Subcutaneous abdominal adipose tissue (tissue), 5 donors: ENCODE measurements around the gene BTC.

Experiments
- H3K27ac ChIP-seq: one replicate; pipeline ENCODE4 v1.7.0; 2013; ENCODE audit warnings: low read depth, mild to moderate bottlenecking, inconsistent platforms, low read length, moderate library complexity
- H3K27me3 ChIP-seq, 5 donors: one replicate each; pipeline ENCODE4 v1.7.0; 2013; ENCODE audit warnings: low read length in 5 of 5, inconsistent platforms in 1 of 5; ENCODE audit not compliant: control insufficient read depth in 5 of 5, insufficient read depth in 4 of 5
- H3K36me3 ChIP-seq, 5 donors: one replicate each; pipeline ENCODE4 v1.7.0; 2013; ENCODE audit warnings: low read length in 5 of 5; ENCODE audit not compliant: control insufficient read depth in 5 of 5, insufficient read depth in 5 of 5
- H3K4me1 ChIP-seq, 5 donors: one replicate each; pipeline ENCODE4 v1.7.0; 2013; ENCODE audit warnings: low read length in 5 of 5, mild to moderate bottlenecking in 3 of 5, moderate library complexity in 1 of 5; ENCODE audit not compliant: control insufficient read depth in 5 of 5, insufficient read depth in 5 of 5
- H3K4me3 ChIP-seq, 5 donors: one replicate each; pipeline ENCODE4 v1.7.0; 2013; ENCODE audit warnings: low read length in 5 of 5, low read depth in 1 of 5
- H3K9ac ChIP-seq, 5 donors: one replicate each; pipeline ENCODE4 v1.7.0; 2013; ENCODE audit warnings: low read length in 5 of 5, mild to moderate bottlenecking in 4 of 5, moderate library complexity in 3 of 5
- H3K9me3 ChIP-seq, 5 donors: one replicate each; pipeline ENCODE4 v1.7.0; 2013; ENCODE audit warnings: low read length in 5 of 5; ENCODE audit not compliant: control insufficient read depth in 5 of 5
- donor health status: healthy.
- donor health status: healthy.
- donor health status: healthy.
- donor health status: healthy.
- donor health status: healthy.

Gene BTC

GRCh38 chr4:74800310-74800709 is 6.0 kb upstream of the BTC start:
- H3K27ac ChIP-seq: no peak overlapping the region
- H3K27me3 ChIP-seq: no peaks in the 10 kb centered on the region
- no peaks in the 10 kb centered on the region for H3K9me3 ChIP-seq
- no peak overlapping the region for H3K4me3 ChIP-seq
- no peaks in the 10 kb centered on the region for H3K4me1 ChIP-seq
- no peaks in the 10 kb centered on the region for H3K36me3 ChIP-seq
- no peak overlapping the region for H3K9ac ChIP-seq

- H3K4me1 ChIP-seq: peaks cover 0 to 17% (median 17%) of the 10 kb centered on the region in 5 donors
- no peak overlapping the region for H3K4me3 ChIP-seq
- H3K27me3 ChIP-seq: no peaks in the 10 kb centered on the region
- no peak overlapping the region for H3K9ac ChIP-seq
- no peaks in the 10 kb centered on the region for H3K36me3 ChIP-seq
- no peak overlapping the region for H3K27ac ChIP-seq
- no peaks in the 10 kb centered on the region for H3K9me3 ChIP-seq
Observed at GRCh38 chr4:74796631-74797030, 2.3 kb upstream of the BTC start.

GRCh38 chr4:74793757-74794381 is 454 bp downstream of the BTC start:
- H3K4me1 ChIP-seq: peaks cover 0 to 17% (median 17%) of the 10 kb centered on the region in 5 donors
- peaks cover 0 to 2% (median 0%) of the 10 kb centered on the region in 5 donors for H3K27me3 ChIP-seq
- H3K9ac ChIP-seq: peak overlapping the region in 4 of 5 donors; percentile 57 to 82 (median 74)
- H3K27ac ChIP-seq: peak overlapping the region; percentile 55
- H3K4me3 ChIP-seq: peak overlapping the region; percentile 65 to 79 (median 70)
- no peaks in the 10 kb centered on the region for H3K9me3 ChIP-seq
- H3K36me3 ChIP-seq: no peaks in the 10 kb centered on the region

GRCh38 chr4:74790652-74791051 is 3.7 kb downstream of the BTC start:
- Histone ChIP-seq H3K4me1 (peaks cover 0 to 17% (median 17%) of the 10 kb centered on the region in 5 donors), H3K36me3 (no peaks in the 10 kb centered on the region), H3K9me3 (no peaks in the 10 kb centered on the region), H3K27ac (no peak overlapping the region), H3K4me3 (no peak overlapping the region), H3K27me3 (peaks cover 0 to 2% (median 0%) of the 10 kb centered on the region in 5 donors), H3K9ac (no peak overlapping the region)

DNA sequence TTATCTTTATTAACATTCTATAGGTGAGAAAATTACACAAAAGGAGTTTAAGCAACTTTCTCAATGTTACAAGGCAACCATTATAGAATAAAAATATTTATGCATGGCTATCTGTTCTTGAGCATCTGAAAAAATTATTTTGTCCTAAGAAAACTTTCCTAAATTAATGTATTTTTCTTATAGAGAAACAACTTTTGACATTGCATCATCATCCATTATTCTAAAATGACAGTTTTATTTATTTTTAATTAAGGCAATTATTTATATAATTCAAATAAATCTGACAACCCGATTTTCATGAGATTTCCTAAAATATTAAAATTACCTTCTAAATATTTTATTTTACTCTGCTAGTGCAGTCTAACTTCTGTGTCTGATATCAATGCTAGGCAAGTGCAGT is 4.8 kb downstream of the BTC start:
- H3K9me3 ChIP-seq: no peaks in the 10 kb centered on the region
- H3K9ac ChIP-seq: no peak overlapping the region
- no peaks in the 10 kb centered on the region for H3K36me3 ChIP-seq
- H3K4me1 ChIP-seq: peaks cover 0 to 13% (median 12%) of the 10 kb centered on the region in 5 donors
- peaks cover 0 to 2% (median 0%) of the 10 kb centered on the region in 5 donors for H3K27me3 ChIP-seq
- H3K4me3 ChIP-seq: no peak overlapping the region
- no peak overlapping the region for H3K27ac ChIP-seq

GRCh38 chr4:74777531-74777930 is 16.8 kb downstream of the BTC start:
- Histone ChIP-seq H3K4me1 (no peaks in the 10 kb centered on the region), H3K9ac (no peak overlapping the region), H3K27ac (no peak overlapping the region), H3K27me3 (no peaks in the 10 kb centered on the region), H3K9me3 (peaks cover 0 to 2% (median 0%) of the 10 kb centered on the region in 5 donors), H3K4me3 (no peak overlapping the region), H3K36me3 (no peaks in the 10 kb centered on the region)

DNA sequence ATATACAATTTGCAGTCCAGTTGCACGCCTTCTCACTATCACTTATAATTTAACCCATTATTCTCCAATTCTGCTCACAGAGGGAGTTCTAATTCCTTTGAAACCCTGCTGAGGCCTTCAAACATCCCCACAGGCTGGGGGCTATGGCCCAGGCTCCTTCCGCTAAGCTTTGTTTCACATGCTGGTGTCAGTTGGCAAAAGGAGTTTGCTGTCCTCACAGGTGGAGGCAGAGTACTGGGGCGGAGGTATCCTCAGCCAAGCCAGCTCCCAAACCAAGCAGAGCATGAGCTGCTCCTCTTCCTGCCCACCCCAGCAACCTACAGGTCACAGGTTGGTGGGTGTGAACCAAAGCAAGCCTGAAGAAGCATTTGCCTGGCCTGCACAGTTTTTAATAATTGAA is 21.5 kb downstream of the BTC start:
- H3K4me1 ChIP-seq: peaks cover 0 to 4% (median 0%) of the 10 kb centered on the region in 5 donors
- H3K9me3 ChIP-seq: no peaks in the 10 kb centered on the region
- H3K27me3 ChIP-seq: no peaks in the 10 kb centered on the region
- H3K4me3 ChIP-seq: no peak overlapping the region
- no peak overlapping the region for H3K27ac ChIP-seq
- no peaks in the 10 kb centered on the region for H3K36me3 ChIP-seq
- no peak overlapping the region for H3K9ac ChIP-seq

DNA sequence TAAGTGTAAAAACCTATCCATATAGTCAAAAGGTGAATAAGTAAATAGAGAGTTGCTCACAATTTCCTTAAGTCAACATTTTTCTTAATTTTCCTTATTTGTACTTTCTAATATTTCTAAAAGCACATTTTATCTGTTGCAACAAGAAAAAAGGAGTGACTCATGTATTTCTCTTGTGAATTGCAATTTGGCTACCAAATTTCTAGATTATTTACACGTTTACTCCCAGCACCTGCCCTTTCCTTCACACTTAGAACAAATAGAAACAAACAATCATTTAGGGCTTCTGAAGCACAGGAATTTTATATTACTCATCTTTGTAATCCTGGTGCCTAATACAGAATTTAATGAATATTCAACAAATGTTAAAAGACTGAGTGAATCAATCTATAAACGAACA is 22.2 kb downstream of the BTC start:
- no peaks in the 10 kb centered on the region for H3K9me3 ChIP-seq
- H3K36me3 ChIP-seq: no peaks in the 10 kb centered on the region
- H3K27me3 ChIP-seq: no peaks in the 10 kb centered on the region
- H3K9ac ChIP-seq: no peak overlapping the region
- H3K4me1 ChIP-seq: peaks cover 0 to 4% (median 0%) of the 10 kb centered on the region in 5 donors
- H3K27ac ChIP-seq: no peak overlapping the region
- no peak overlapping the region for H3K4me3 ChIP-seq

DNA sequence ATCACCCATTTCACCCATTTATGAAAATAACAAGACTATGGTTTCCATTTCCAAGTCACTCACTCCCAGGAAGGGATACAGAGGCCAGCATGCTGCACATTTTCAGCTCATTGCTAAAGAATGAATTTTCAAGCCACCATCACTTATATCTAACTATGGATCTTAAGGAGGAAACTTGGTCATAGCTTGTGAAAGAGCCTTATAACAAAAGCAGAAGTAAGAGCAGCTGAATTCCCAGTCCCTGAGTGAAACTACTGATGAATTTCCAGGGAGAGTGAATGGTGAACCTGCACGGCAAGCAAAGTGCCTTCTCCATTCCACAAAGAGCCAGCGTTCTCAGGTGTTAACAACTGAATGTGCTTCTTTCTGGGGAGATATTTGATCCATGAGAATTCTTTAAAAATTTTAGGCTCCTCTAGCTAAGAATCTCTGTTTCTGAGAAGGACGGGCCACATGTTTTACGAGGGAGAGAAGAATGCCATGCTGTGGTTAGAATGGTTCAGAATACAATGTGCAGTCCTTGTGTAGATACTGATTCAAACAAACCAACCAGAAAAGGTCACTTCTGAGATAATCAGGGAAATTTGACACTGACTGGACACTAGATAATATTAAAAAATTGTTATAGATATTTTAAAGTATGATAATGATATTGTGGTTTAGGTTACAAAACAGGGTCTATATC is 24.0 kb downstream of the BTC start:
- H3K9me3 ChIP-seq: no peaks in the 10 kb centered on the region
- no peak overlapping the region for H3K4me3 ChIP-seq
- H3K36me3 ChIP-seq: no peaks in the 10 kb centered on the region
- H3K9ac ChIP-seq: no peak overlapping the region
- H3K27ac ChIP-seq: no peak overlapping the region
- H3K27me3 ChIP-seq: no peaks in the 10 kb centered on the region
- H3K4me1 ChIP-seq: peaks cover 0 to 4% (median 0%) of the 10 kb centered on the region in 5 donors

- Histone ChIP-seq H3K36me3 (no peaks in the 10 kb centered on the region), H3K27me3 (no peaks in the 10 kb centered on the region), H3K9ac (no peak overlapping the region), H3K27ac (no peak overlapping the region), H3K4me1 (peaks cover 0 to 4% (median 0%) of the 10 kb centered on the region in 5 donors), H3K9me3 (no peaks in the 10 kb centered on the region), H3K4me3 (no peak overlapping the region)
Observed at GRCh38 chr4:74768857-74769525, 25.3 kb downstream of the BTC start.
